A204.1 (cell line): ENCODE data around the gene VPS8.

ENCODE experiments used
- FAIRE-seq: peaks from 2 replicates; lab custom pipeline; 2012; peaks lifted over from hg19 to GRCh38; lab: Jason Lieb, UNC

VPS8 gene

GRCh38 chr3:184811999-184812661, at the start of gene VPS8:
Gene VPS8 (plus strand): TSS chr3:184812166. CDS start chr3:184824633, 12,467 bp downstream.
- peak; percentile 72 for FAIRE-seq

GRCh38 chr3:184764191-184764590, 47.8 kb upstream of the VPS8 start:
- no peak for FAIRE-seq

DNA sequence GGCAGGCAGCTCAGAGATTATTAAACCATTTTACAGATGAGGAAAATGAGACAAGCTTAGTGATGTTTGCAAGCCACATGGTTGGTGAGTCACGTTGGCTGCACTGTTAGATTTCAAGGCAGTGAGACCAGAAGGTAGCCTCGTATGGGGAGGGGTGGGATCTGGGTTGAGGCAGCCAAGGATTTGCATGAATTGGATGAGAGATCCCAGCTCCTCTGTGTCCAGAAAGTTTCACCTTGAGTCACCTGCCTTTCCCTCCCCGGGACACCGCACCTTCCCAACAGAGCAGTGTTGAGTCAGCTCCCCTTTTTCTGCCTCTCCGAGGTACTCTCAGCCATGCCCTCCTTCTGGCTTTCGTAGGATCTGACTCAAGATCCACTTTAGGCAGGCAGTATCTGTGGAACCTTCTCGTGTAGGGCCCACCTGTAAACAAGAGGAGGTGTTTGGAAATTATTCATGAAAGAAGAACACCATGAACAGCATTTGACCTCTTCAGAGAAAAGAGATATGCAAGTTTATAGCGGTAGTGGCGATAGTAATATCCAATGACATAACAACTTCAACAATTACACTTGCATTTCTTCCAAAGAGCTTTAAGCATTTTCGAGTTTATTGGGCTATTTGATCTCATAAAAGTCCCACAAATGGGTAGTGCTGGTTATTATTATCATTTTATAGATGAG, 46.8 kb upstream of the VPS8 start:
- FAIRE-seq = no peak

- FAIRE-seq = no peak
Observed at GRCh38 chr3:184765730-184766074, 46.3 kb upstream of the VPS8 start.

- FAIRE-seq = no peak
Observed at GRCh38 chr3:184766555-184767261, 45.3 kb upstream of the VPS8 start.

- no peak for FAIRE-seq
Observed at GRCh38 chr3:184767377-184767776, 44.6 kb upstream of the VPS8 start.

- no peak for FAIRE-seq
Observed at GRCh38 chr3:184769382-184770170, 42.4 kb upstream of the VPS8 start.

DNA sequence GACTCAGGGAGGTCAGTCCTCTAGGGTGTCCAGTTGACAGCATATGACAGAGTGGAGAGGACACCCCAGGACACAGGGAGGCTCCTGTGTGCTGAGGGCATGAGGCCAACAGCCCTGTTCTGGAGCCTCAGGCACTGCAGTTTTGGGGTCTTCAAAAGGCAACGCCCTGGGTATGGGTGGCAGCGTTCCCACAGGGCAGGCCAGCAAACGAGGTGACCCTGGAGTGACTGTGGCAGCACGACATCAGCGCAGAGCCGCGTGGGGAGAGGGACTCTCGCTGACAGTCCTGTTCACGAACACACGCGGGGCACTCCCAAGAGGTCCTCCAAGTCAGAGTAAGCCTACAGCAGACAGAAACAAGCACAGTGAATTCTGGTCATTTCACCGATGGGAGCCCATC, 41.4 kb upstream of the VPS8 start:
- no peak for FAIRE-seq

- FAIRE-seq = no peak
Observed at GRCh38 chr3:184771301-184772127, 40.5 kb upstream of the VPS8 start.

- no peak for FAIRE-seq
Observed at GRCh38 chr3:184772667-184773272, 39.2 kb upstream of the VPS8 start.

DNA sequence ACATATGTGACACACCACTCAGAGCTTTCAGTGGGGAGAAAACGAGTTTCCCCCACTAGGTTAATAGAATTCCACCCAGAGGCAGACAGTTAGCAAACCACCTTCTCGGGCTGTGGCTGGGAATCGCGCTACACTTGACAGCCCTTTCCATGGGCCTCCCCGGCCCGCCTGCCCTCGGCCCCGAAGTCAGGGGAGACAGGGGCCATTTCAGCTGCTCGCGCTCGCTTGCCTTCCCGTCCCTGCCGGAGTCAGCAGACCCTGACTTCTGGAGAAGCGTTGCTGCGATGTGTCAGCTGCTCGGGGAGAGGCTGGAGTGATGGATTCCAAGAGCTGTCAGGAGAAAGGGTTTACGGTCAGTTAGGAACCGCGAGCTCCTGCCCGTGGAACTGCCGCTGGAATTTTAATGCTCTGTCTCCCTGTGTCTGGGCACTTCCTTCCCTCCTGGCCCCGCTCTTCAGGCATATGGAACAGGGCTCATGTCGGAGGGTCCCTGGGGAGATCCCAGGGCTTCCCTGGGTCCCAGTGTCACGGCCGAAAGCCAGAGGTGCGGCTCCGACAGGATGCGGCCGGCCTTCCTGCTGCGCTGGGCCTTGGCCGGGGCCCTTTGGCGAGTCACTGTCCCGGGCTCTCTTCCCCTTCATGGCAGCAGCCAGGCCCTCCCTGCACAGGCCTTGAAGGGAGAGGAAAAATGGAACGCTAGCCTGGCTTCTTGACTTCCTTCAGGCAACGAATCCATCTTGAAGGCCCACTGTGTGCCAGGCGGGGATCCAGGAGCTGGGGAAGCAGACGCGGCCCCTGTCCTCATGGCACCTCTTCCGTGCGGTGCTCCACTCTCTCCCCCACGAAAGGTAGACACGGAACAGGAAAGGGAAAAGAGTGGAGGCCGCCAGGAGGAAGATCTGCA, 38.4 kb upstream of the VPS8 start:
- no peak for FAIRE-seq

GRCh38 chr3:184776916-184777315, 35.0 kb upstream of the VPS8 start:
- no peak for FAIRE-seq

DNA sequence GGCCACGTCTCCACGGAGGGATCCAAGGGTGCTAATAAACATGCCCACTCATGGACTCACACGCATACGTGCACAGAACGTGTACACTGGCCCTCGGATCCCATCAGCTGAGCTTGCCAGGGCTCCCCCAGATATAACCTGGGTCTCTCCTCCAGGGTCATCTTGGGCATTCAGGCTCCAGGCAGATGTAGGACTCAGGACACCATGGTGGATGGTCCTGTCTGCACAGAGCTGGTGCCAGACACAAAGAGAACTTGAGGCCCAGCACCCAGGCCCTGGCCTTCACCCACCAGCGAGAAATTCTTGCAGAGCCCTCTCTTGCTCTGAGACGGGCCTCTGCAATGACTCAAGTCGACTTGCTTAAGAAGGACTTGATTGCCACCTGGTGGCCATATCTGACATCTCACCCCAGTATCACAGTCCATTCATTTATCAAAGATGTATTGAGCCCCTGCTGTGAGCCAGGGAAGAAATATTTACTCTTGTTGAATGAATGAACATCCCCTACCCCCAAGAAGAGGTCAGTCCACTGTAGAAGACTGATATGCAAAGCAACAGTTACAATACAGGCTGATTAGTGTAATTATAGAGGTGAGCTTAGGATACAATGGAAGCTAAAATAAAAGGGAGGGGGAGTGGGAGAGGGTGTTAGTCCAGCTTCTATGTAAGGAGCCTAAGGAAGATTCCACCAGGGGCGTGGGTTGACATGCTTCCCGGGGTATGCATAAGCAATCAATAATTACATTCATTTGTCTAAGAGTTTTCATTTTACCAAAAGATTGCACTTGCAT, 34.2 kb upstream of the VPS8 start:
- FAIRE-seq = peak; percentile 91

DNA sequence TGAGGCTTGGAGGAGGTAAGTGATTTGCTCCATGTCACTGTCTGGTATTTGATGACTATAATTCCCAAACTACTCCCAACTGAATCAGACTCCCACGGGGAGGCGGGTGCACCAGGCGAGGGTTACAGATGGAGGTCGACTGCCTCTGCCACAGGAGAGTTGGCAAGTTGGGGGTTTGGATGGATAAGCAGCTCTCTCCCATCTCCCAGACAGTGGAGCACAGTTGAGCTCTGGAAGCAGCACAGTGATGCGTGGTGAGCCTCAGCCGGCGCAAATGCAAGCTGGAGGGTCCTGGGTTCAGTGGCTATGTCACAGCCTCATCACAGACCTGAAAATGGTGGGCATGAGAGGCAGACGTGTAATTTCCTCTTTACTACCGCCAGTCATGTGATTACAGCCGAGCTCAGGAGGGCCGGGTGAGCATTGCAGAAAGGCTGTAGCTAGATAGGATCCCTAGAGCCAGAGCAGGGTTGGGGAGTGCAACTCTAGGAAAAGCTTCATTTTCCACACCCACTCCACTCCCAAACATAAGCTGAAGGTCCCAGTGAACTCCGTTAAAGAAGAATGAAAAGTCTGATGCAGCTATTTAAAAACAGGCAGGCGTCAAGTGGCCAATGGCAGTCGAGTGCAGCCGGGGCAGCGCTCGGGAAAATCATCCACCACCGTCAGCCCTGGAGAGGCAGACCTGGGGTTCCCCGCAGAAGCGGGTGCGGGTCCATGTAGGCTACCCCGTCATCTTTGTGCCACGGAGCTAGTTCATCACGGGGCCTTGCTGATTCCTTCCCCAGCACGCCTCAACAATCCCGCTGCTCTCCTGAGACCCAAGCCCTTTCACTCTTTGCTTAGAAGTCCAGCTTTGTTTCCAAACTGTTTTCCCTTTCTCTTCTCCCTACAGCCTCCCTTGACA, 33.3 kb upstream of the VPS8 start:
- FAIRE-seq = no peak

- FAIRE-seq = no peak
Observed at GRCh38 chr3:184780981-184781515, 30.9 kb upstream of the VPS8 start.

GRCh38 chr3:184781801-184782200, 30.2 kb upstream of the VPS8 start:
- no peak for FAIRE-seq

- no peak for FAIRE-seq
Observed at GRCh38 chr3:184783319-184783718, 28.6 kb upstream of the VPS8 start.
